22Rv1 (cell line): ENCODE measurements around the gene CDK1.

Source experiments
- CTCF ChIP-seq: fragments of 450-650 bp; IDR thresholded peaks from 2 replicates; pipeline ENCODE4 v1.5.1; 2017; ENCODE audit warnings: mild to moderate bottlenecking
- ZFX ChIP-seq: fragments of 450-650 bp; IDR thresholded peaks from 2 replicates; pipeline ENCODE4 v1.6.1; 2017; ENCODE audit warnings: antibody characterized with exemption, borderline replicate concordance

- no peak for TF ChIP-seq CTCF
- TF ChIP-seq ZFX = no peak
Observed at GRCh38 chr10:60762554-60762953, 15.7 kb upstream of the CDK1 start.
